HK-2 (cell line): ENCODE data around the gene NEU4.
"Not testable (repeated sequence)": the region's sequence is repeated elsewhere in the genome, so short reads cannot be mapped to it uniquely, and the experiment has no call there.

ENCODE experiments used
- DNase-seq: peaks from one replicate; pipeline ENCODE4 v3.0.0-alpha.2; 2018; ENCODE audit not compliant: unreplicated experiment

The NEU4 gene

DNA sequence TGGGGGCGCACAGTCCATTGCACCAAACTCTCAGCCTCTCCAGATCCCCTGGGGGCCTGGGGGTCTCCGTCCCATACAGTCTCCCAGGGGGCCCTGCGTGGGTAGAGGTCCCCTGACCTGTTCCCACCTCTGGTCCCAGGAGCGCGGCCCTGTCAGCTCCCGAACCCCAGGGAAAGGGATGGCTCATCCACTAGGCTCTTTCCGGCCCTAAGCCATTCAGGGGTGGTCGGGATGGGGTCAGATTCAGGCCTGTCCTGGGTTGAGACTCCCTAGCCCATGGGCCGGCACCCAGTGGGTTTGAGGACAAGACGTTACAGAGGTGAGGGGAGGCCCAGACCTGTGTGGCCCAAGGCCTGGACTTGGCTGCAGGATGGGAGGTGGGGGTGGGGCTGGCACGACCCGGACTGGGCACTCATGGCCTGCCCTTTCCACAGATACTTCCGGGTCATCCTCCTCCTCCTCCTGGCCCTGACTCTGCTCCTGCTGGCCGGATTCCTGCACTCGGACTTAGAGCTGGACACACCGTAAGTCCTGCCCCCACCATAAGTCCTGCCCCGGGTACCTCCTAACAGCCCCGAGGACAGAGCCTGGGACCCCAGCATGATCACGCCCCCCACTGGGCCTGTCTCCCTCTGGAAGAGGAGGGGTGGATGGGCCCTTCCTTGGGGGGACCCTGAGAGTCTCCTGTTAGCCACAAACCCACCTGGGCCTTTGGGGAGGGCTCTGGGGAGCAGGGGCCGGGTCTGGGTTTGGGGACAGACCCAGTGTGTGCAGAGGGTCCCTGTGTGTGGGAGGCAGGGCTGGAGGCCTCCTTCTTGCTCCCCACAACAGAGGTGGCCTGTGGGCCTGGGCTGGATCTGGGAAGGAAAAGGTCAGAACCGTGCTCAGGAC is 10.1 kb upstream of the NEU4 start:
- no peak for DNase-seq

DNA sequence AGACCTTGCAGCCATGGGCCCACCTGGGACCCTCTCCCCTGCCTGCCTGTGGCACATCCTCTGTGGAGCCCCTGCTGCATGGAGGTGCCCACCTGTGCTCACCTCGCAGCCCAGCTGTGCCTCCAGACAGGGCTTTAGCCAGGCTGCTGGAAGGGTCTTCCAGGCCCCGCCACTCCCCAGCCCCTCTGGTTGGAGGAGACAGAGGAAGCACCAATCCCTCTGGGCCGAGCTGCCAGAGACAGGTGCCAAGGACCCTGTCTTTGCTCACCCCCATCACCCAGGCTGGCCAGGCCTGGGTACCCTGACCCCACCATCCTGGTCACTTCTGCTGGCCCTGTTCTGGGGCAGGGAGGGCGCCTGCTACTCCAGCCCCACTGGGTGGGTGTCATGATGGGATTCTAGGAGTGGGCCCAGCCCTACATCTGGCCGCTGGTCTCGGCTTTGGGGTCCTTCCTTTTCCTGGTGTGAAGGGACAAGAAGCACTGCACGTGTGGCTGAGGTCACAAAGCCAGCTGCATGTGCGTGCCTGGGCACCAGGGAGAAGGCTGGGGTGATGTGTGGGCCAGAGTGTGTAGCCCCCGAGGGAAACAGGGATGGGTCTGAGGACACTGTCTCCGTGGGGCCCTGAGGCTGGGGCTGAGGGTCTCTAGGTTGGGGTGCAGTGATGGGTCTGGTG is 9.3 kb upstream of the NEU4 start:
- no peak for DNase-seq

DNA sequence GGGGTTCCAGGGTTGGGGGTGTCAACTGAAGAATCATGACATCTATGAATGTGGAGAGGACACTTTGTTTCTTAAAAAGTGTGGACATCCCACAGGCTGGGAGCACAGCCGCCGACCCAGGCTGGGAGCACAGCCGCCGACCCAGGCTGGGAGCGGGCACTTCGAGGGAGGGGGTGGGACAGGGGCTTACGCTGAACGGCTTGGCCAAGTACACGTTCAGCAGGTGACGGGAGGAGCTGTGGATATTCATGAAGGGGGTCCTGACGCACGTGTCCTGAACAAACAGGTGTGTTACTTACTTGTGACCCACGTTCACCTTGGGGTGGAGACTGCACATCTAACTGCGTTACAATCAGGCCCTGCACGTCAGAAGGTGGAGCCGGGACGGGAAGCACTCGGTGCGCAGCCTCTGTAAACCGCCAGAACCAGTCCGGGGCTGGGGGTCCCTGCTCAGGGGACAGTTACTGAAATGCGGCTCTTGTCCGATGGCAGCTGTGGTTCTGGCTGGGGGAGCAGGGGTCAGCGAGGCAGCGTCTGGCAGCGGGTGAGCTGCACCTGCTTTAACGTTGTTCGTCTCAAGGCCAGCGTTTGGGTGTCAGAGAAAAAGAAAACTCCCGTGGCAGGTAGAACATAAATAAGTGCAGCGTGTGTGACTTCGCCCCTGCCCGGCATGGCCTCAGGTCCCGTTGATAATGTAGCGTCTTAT is 8.6 kb upstream of the NEU4 start:
- not testable (repeated sequence) for DNase-seq

DNA sequence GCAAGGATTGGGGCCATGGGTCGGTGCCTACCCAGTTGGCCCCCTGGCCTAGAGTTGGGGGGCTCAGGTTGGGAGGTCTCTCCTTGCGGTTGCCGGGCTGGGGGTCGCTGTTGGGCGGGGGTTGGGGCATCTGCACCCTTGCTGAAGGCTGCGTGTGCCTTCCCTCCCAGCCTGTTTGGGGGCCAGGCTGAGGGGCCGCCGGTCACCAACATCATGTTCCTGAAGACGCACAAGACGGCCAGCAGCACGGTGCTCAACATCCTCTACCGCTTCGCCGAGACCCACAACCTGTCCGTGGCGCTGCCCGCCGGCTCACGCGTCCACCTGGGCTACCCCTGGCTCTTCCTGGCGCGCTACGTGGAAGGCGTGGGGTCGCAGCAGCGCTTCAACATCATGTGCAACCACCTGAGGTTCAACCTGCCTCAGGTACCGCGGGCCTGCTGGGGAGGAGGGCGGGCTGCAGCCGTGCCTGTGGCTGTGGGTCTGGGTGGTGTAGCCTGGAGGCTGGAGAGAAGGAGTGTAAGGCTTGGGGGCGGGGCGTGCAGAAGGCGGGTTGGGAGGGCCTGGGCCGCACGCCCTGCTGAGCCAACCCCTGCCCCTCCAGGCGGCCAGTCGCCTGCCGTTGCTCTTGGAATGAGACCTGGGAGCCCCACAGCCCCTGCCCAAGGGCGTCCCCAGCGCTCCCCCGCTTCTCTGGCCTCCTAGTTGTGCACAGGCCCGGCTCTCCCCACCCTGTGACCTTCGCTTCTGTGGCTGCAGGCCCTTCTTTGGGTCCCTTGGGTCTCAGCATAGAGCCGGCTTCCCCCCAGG is 7.2 kb upstream of the NEU4 start:
- no peak for DNase-seq

DNA sequence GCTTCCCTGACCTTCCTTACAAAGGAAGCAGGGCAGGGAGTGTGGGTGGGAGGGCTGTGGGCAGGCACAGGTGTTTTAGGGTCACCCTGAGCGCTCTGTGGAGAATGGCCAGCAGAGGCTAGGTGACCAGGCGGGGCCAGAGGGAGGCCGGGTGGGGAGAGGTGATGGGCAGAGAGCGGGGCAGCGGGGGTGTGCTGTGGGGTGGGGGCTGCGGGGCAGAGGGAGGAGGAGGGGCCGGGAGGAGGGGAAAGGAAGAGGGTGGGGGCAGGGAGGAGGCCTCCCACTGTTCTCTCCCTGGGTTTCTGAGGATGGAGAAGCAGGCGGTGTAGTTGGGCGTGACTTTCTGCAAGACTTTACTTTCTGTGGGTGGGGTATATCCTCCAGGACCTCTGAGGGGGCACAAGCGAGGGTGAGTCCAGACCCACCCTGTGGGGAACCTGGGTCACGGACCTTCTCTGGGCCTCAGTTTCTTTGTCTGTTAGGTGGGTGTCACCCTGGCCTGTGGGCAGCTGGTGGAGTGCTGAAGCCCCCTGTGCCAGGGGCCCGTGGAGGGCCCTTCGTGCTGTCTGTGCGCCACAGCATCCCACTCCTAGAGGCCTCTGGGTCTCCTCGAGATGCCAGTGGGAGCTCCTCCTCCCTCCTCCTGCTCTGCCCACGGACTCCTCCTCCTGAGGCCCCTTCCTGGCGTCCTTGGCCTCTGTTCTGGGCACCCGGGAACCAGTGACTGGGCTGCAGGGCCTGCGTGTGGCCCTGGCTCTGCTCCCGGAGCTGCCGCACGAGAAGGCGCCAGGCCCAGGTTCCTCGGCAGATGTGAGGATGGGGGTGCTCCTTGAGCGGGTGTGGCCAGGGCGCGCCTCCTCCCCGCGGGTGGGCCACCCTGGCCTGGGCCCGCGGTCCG is 6.3 kb upstream of the NEU4 start:
- DNase-seq = no peak

DNA sequence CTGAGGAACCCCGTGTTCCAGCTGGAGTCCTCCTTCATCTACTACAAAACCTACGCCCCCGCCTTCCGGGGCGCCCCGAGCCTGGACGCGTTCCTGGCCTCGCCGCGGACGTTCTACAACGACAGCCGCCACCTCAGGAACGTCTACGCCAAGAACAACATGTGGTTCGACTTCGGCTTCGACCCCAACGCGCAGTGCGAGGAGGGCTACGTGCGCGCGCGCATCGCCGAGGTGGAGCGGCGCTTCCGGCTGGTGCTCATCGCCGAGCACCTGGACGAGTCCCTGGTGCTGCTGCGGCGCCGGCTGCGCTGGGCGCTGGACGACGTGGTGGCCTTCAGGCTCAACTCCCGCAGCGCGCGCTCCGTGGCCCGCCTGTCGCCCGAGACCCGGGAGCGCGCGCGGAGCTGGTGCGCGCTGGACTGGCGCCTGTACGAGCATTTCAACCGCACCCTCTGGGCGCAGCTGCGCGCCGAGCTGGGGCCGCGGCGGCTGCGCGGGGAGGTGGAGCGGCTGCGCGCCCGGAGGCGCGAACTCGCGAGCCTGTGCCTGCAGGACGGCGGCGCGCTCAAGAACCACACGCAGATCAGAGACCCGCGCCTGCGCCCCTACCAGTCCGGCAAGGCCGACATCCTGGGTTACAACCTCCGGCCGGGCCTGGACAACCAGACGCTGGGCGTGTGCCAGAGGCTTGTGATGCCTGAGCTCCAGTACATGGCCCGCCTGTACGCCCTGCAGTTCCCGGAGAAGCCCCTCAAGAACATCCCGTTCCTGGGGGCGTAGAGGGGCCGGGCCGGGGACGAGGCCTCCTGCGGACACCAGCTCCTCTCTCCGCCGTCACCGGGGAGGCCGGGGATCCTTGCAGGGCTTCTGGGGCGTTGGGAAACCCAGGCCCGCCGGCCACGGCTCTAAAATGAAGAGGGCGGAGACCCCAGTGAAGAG is 5.3 kb upstream of the NEU4 start:
- no peak for DNase-seq

DNA sequence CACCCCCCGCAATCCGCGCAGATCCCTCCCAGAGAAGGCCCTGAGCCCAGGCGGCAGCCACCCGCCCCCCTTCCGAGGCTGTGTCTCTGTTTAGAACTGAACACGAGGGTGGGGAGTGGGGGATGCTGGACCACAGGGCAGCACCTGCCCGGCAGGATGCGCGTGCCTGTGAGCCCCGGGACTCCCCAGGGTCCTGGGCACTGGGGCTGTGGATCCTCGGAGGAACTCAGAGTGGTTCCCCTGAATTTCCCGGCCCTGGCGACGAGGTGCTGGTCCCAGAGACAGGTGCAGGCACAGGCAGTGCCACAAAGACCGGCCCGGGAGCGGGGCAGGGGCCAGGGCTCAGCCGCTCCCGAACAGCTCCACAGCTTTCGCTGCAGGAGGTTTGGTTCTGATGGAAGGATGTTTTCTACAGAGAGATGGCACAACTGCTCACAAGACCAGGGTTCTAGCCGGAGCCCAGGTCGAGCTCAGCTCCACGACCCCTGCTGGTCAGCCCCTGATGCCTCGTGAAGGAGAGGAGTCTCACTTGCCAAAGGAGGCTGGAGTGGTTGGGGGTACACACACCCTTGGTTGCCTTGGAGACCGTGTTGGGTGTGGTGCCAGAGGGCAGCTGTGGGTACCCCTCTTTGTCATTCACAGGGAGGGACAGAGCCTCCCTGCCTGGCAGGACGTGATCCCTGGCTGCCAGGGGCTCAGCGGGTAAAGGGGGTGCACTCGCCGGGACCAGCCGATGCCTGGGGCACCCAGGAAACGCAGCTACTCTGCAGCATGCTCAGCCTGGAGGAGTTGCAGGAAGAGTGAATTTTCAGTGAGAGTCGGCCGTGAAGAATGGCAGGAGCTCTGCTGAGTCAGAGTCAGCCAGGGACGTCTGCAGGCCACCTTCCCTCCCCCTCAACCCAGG is 4.4 kb upstream of the NEU4 start:
- DNase-seq = peak; percentile 38

DNA sequence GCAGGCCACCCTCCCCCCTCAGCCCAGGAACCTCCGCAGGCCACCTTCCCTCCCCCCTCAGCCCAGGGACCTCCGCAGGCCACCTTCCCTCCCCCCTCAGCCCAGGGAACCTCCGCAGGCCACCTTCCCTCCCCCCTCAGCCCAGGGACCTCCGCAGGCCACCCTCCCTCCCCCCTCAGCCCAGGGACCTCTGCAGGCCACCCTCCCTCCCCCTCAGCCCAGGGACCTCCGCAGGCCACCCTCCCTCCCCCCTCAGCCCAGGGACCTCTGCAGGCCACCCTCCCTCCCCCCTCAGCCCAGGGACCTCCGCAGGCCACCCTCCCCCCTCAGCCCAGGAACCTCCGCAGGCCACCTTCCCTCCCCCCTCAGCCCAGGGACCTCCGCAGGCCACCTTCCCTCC is 2.8 kb upstream of the NEU4 start:
- not testable (repeated sequence) for DNase-seq

DNA sequence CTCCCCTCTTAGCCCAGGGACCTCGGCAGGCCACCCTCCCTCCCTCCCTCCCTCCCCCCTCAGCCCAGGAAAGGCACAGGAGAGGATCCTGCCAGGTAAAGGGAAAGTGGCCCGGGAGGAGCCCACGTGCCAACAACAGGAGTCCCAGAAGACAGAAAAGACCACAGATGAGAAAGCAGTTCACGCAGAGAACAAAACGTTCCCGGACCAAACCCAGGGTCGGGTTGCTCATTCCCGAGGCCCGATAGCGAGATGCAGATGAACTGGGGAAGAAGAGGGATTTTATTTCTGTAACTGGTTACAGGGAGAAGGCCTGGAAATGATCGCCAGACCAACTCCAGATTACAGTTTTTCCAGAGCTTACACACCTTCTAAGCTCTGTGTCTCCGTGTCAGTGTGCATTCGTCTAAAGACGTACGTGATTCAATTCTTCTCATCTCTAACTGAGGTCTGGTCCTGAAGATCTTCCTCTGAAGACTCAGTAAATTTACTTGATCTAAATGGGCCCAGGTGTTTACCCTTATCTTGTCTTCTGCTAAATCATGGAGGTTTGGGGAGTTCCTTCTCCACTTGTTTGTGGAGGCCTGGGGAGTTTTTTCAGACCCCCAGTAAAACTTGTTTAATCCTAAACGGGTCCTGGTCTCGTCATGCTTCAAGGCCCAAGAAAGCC is 807 bp upstream of the NEU4 start:
- no peak for DNase-seq

DNA sequence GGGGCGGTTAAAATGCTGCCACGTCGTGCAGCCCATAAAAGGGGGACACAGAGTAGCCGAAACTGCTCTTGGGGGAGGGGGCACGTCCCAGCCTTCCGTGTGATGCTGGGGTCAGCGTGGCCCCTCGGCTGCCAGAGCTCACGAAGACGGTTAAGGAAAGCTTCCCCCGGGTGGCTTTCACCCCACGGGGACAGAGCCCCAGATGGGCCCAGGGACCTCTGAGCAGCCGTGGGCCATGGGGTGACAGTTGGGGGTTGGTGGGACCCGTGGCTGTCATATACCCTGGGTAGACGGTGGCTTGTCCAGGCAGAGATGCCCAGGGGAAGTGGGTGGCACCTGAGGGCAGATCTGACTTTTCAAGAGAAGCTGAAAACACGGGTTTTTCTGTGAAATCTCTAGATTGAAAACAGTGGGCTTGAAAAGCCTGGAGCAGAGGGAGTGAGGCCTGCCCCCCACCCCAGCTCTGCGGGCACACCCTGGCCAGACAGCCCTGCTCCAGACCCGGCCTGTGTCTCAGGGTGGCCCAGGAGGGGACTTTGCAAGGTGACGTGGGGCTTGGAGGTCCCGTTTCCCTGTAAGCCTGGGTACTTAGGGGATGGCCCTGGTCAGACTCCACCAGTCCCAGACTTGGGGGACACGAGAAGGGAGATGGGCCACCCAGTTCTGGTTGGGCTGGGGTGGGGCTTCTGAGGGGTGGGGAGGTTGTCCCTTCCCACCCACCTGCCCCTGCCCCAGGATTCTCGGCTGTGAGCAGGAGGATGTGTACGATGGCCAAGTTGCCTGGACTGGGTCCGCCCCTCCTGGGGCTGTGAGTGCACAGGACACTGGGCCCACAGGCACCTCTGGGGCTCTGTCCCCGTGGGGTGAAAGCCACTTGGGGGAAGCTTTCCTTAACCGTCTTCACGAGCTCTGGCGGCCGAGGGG is 652 bp downstream of the NEU4 start:
- no peak for DNase-seq

DNA sequence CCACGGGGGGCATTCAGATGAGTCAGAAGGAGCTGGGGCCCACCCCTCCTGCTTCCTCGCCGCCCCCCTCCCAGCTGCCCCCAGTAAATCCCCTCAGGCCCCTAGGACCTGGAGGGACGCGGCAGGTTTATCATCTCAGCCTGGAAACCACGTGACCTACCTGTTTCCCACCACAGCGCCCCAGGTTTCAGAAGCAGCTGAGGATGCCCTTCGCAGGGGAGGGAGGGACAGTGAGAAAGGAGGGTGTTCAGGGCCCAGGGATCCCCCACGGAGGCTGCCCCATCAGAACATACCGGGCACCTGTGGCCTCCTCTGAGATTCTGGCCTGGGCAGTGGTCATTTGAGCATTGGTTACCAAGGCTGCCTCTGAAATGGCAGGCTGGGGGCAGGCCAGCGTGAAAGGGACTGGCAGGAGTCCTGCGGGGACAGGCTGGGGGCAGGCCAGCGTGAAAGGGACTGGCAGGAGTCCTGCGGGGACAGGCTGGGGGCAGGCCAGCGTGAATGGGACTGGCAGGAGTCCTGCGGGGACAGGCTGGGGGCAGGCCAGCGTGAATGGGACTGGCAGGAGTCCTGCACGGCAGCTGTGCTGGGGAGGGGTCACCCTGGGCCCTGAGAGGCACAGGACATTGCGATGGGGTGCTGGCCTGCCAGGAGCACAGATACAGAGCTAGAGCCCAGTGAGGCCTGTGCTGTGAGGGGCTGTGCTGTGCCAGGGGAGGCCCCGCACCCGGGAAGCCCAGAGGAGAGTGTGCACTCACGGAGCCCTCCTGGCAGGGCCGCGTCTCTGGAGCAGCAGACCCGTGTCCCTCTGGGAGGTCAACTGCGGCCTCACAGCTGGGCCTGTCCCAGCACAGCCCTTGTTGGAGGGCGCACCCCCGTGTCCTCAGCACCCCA is 1.6 kb downstream of the NEU4 start:
- no peak for DNase-seq

DNA sequence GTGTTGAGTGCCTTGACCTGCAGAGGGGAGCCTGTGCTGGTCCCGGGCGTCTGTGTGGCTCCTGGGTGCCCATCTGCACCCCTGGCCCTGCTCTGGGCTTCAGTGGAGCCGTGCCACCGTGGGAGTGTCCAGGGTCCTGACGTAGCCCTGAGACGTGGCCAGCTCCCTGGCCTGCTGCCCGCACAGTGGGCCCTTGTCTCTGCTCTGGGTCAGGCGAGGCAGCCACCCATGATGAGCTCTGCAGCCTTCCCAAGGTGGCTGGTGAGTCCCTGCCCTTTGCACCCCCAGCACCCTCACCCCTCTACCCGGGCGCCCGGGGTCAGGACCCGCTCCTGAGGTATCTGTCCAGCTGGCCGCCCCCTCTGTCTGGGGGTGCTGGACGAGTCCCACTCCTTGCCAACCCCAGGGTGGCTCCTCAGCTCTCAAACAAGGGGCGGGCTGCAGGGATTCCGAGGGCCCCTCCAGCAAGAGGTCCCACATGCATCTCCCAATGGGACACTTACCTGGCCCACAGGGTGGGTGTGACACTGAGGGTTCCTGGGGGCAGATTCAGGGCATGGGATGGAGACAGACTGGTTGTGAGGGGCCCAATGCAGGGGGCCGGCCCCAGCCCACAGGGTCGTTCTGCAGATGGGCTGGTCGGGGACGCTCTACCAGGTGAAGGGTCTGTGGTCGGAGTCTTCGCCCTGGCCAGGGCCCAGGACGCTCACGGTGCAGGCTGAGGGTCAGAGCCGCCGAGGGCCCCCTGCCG is 2.4 kb downstream of the NEU4 start:
- no peak for DNase-seq

DNA sequence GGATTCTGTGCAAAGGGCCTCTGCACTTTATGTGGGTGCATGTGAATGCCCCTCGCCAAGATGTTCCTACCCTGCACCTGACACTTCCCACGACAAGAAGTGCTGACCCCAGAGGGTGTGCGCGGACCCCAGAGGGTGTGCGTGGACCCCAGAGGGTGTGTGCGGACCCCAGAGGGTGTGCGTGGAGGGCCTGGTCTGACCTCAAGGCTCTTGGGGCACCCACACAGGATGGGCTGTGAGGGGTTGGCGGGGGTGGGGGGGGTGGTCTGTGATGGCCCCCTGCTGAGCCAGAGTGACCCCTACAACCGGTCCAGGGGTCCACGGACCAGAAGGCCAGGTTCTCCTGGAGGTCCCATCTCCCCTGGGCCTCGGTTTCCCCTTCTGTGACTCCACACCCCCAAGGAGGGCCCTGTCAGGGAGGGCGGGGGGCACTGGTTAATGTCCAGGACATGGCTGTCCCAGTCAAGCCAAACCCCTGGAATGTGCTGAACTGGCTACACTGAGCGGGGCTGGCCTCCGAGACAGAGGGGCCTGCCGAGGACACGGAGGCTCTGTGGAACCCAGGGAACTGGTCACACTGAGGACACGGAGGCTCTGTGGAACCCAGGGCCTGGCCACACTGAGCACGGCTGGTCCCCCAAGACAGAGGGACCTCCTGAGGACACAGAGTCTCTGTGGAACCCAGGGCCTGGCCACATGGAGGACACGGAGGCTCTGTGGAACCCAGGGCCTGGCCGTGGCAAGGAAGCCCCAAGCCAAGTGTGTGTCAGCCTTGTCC is 3.1 kb downstream of the NEU4 start:
- no peak for DNase-seq
